ENCODE measurements around the gene INSIG1. TPM values are rescaled to one million over a fixed set of nuclear protein-coding genes. Genes with fewer than 3 reads are reported as not detected.

INSIG1 gene
- total RNA-seq, 1 donor: 79.6 TPM

DNA sequence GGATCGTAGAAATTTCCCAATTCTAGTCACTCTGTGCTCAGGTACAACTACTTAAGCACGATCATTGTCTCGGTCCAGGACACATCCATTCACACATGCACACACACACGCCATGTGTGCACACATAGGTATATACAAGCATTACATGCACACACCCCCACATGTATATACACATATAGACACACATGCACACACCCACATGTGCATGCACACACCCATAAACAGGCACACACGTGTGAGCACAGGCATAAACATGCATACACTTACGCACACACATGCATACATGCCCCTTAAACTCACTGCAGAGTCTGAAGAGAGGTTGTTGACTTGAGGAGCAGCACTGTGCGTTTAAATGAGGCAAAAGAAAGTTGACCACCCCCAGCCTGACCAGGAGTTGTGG, 32.5 kb upstream of the INSIG1 start:
- TF ChIP-seq, protein P1, sequence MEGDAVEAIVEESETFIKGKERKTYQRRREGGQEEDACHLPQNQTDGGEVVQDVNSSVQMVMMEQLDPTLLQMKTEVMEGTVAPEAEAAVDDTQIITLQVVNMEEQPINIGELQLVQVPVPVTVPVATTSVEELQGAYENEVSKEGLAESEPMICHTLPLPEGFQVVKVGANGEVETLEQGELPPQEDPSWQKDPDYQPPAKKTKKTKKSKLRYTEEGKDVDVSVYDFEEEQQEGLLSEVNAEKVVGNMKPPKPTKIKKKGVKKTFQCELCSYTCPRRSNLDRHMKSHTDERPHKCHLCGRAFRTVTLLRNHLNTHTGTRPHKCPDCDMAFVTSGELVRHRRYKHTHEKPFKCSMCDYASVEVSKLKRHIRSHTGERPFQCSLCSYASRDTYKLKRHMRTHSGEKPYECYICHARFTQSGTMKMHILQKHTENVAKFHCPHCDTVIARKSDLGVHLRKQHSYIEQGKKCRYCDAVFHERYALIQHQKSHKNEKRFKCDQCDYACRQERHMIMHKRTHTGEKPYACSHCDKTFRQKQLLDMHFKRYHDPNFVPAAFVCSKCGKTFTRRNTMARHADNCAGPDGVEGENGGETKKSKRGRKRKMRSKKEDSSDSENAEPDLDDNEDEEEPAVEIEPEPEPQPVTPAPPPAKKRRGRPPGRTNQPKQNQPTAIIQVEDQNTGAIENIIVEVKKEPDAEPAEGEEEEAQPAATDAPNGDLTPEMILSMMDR (IDR thresholded peaks at IDR 0.05; ENCODE audit: insufficient read depth, low read length): no peak
- H3K4me3 ChIP-seq (ENCODE audit: low read depth, low read length): no peak overlapping the region
- DNase-seq (ENCODE audit: low read depth): no peak

DNA sequence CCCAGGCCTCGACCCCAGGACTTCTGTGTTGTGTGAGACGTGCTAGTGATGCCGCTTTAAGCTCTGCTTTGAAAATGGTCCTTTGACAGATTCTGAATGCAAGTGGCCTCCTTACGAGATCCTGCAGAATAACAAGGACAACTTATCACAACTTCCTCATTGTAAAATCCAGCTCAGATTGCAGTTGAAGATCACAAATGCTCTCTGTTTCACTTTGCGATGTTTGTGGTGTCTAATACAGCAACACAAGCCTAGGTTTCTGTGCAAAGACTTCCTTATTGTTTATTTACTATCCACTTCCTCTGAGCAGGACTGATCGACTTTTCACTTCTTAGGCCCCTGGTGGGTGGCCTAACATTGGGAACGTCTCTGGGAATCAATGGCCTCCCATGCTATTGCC, 31.7 kb upstream of the INSIG1 start:
- TF ChIP-seq, protein P1 (IDR thresholded peaks at IDR 0.05; ENCODE audit: insufficient read depth, low read length): no peak
- no peak overlapping the region for H3K4me3 ChIP-seq (ENCODE audit: low read depth, low read length)

DNA sequence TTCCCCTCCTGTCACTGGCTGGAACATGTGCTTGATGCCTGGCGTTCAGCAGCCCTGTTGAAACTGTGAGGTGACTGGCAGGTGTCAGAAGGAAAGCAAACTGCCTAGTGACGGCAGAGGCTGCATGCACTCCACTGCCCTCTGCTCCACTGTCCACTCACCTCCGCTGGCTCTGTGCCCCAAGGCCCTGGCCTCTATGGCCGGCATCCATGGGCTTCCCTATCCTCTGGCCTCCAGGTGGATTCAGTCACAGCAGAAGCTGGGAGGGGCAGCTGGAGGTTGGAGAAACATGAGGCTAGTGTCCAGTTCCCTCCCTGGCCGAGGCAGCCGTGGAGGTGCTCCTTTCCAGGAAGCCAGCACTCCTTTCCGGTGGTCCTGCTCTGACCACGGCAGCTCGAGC, 31.2 kb upstream of the INSIG1 start:
- TF ChIP-seq, protein P1 (IDR thresholded peaks at IDR 0.05; ENCODE audit: insufficient read depth, low read length): no peak

More for the DNA sequence above, 31.7 kb upstream of the INSIG1 start:
- DNase-seq (ENCODE audit: low read depth): no peak

DNA sequence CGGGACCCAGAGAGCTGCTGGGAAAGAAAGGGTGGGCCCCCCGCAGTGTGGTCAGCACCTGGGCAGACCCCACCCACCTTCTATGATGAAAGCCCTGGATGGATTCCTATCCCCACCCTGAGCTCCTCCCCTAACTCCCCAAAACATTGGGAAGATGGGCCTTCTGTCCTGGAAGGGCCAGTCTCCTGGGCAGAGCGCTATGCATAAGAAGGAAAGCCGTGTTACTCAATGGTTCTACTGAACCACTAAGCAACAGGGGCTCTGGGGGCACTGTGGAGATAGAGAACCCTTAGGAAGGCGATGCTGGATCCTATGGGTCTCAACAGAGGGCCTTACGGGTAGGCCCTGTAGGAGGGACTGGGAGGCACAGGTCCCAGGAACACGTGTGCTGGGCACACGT, 30.7 kb upstream of the INSIG1 start:
- H3K4me3 ChIP-seq (ENCODE audit: low read depth, low read length): no peak overlapping the region
- TF ChIP-seq, protein P1 (IDR thresholded peaks at IDR 0.05; ENCODE audit: insufficient read depth, low read length): no peak
- DNase-seq (ENCODE audit: low read depth): no peak

More for the DNA sequence above, 31.2 kb upstream of the INSIG1 start:
- no peak overlapping the region for H3K4me3 ChIP-seq (ENCODE audit: low read depth, low read length)
- DNase-seq (ENCODE audit: low read depth): no peak

DNA sequence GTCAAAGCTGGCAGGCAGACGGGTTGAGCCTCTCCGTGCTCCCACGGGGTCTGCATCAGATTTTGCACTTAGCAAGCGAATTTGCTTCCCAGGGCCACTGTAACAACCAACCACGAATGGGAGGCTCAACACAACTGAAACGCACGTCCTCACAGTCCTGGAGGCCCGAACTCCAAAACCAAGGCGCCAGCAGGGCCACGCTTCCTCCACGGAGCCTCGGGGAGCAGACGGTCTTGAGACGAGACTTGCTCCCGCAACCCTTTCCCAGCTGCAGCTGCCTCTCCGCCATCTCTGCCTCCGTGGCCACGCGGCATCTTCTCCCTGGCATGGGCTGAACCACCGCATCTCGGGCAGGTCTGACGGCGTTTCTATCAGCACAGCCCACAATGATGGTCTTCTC, 30.2 kb upstream of the INSIG1 start:
- DNase-seq (ENCODE audit: low read depth): no peak
- TF ChIP-seq, protein P1 (IDR thresholded peaks at IDR 0.05; ENCODE audit: insufficient read depth, low read length): no peak
- H3K4me3 ChIP-seq (ENCODE audit: low read depth, low read length): no peak overlapping the region

DNA sequence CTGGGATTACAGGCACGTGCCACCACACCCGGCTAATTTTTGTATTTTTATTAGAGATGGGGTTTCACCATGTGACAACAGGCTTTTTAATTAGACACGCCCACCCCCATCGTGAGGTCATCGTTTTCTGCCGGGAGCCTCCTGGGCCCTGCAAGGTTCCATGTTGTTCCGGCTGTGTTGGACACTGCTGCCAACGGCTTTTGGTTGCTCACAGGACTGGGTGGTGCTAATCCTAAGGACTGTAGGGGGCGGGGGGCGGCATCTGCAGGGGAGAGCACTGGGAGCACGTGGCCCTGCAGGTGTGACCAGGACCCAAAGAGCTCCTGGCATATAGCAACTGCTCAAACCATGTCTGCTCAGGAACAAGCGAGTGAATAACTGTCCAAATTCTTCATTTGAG, 29.5 kb upstream of the INSIG1 start:
- no peak overlapping the region for H3K4me3 ChIP-seq (ENCODE audit: low read depth, low read length)
- TF ChIP-seq, protein P1 (IDR thresholded peaks at IDR 0.05; ENCODE audit: insufficient read depth, low read length): no peak
- DNase-seq (ENCODE audit: low read depth): no peak

DNA sequence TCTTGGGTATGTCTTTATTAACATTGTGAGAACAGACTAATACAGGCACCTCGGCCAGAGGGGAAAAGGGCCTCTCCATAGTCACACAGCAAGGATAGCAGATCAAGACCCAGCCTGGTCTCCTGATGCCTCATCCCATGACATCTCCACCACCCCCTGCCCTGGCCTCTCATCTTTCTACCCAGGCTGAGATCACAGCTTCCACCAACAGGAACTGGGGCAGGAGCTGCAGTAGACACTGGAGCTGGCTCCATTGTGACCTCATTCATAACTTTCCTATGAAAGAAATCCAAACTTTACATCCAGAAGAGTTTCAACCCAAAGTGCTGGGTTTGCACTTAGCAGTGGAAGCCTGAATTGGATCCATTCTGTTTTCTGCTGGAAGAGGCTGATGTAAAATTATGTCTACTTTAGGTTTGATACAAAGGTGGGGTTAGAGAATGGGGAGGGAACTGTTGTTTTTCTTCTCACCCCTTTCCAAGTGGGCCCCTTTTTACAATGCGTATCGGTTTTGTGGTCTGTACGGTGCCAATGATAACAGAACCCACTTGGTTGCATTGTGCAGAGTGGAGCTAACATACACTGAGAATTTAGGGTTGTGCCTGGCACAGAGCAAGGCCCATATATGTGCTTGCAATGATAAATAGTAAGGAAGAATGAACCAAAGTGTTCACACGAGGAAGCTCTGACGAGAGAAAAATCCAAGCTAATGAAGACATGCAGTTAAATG, 28.6 kb upstream of the INSIG1 start:
- H3K4me3 ChIP-seq (ENCODE audit: low read depth, low read length): no peak overlapping the region
- TF ChIP-seq, protein P1 (IDR thresholded peaks at IDR 0.05; ENCODE audit: insufficient read depth, low read length): no peak
- no peak for DNase-seq (ENCODE audit: low read depth)
